ENCODE measurements around the gene YKT6. TPM values are rescaled to one million over a fixed set of nuclear protein-coding genes. Genes with fewer than 3 reads are reported as not detected.
A peak's percentile ranks its signal among the peaks of the same experiment; 100 is the strongest.

YKT6 gene
- total RNA-seq = 47.6 TPM

GRCh38 chr7:44200699-44201461 lies at the start of gene YKT6:
Gene YKT6, plus strand, starts transcription at chr7:44200978. Its CDS starts 158 bp downstream, at chr7:44201136.
- H3K4me1 ChIP-seq = peaks cover 15% of the 10 kb centered on the region
- intact Hi-C loops (cut with DNase I) = no loop called here
- TF ChIP-seq POLR2AphosphoS5 (IDR thresholded peaks at IDR 0.05; ENCODE audit: insufficient read depth in 1 of 2, low read depth in 1 of 2) = peak; percentile 73 to 92
- TF ChIP-seq CTCF (IDR thresholded peaks at IDR 0.05) = peak in 2 of 3 experiments; percentile 31 to 61
- TF ChIP-seq POLR2A (IDR thresholded peaks at IDR 0.05) = peak in 1 of 2 donors; percentile 48
- no peaks in the 10 kb centered on the region for H3K9me3 ChIP-seq
- peaks cover 4 to 16% of the 10 kb centered on the region in 2 donors for H3K36me3 ChIP-seq
- peak within 1 kb of the TSS; percentile 91 to 94 for H3K4me3 ChIP-seq
- H3K27me3 ChIP-seq = no peaks in the 10 kb centered on the region
- peak in 1 of 2 donors; percentile 92 for DNase-seq (ENCODE audit: extremely low spot score in 2 of 2)
- peak within 1 kb of the TSS; percentile 45 for H3K27ac ChIP-seq

- H3K36me3 ChIP-seq = no peaks in the 10 kb centered on the region
- H3K27me3 ChIP-seq = no peaks in the 10 kb centered on the region
- peaks cover 11% of the 10 kb centered on the region for H3K4me1 ChIP-seq
- no peak overlapping the region for H3K4me3 ChIP-seq
- H3K9me3 ChIP-seq = no peaks in the 10 kb centered on the region
- DNase-seq (ENCODE audit: extremely low spot score in 2 of 2) = no peak
- TF ChIP-seq POLR2A (IDR thresholded peaks at IDR 0.05) (no peak), CTCF (IDR thresholded peaks at IDR 0.05) (no peak), POLR2AphosphoS5 (IDR thresholded peaks at IDR 0.05; ENCODE audit: insufficient read depth in 1 of 2, low read depth in 1 of 2) (no peak)
- intact Hi-C loops (cut with DNase I) = no loop called here
- no peak overlapping the region for H3K27ac ChIP-seq
Observed at GRCh38 chr7:44151956-44152355, 48.8 kb upstream of the YKT6 start.

- Histone ChIP-seq H3K4me3 (no peak overlapping the region), H3K27ac (no peak overlapping the region), H3K9me3 (no peaks in the 10 kb centered on the region), H3K27me3 (no peaks in the 10 kb centered on the region), H3K4me1 (peaks cover 11% of the 10 kb centered on the region), H3K36me3 (no peaks in the 10 kb centered on the region)
- intact Hi-C loops (cut with DNase I) = no loop called here
- TF ChIP-seq POLR2A (IDR thresholded peaks at IDR 0.05) (no peak), CTCF (IDR thresholded peaks at IDR 0.05) (no peak), POLR2AphosphoS5 (IDR thresholded peaks at IDR 0.05; ENCODE audit: insufficient read depth in 1 of 2, low read depth in 1 of 2) (no peak)
- DNase-seq (ENCODE audit: extremely low spot score in 2 of 2) = no peak
Observed at GRCh38 chr7:44152971-44153947, 47.5 kb upstream of the YKT6 start.

GRCh38 chr7:44153948-44154335 lies 46.8 kb upstream of the YKT6 start:
- DNase-seq (ENCODE audit: extremely low spot score in 2 of 2) = no peak

More at GRCh38 chr7:44153948-44154335, 46.8 kb upstream of the YKT6 start:
- Histone ChIP-seq H3K27ac (no peak overlapping the region), H3K9me3 (no peaks in the 10 kb centered on the region), H3K4me3 (no peak overlapping the region), H3K4me1 (peaks cover 11% of the 10 kb centered on the region), H3K36me3 (no peaks in the 10 kb centered on the region), H3K27me3 (no peaks in the 10 kb centered on the region)
- intact Hi-C loops (cut with DNase I) = no loop called here
- TF ChIP-seq CTCF (IDR thresholded peaks at IDR 0.05) = no peak
- TF ChIP-seq POLR2A (IDR thresholded peaks at IDR 0.05) = no peak
- no peak for TF ChIP-seq POLR2AphosphoS5 (IDR thresholded peaks at IDR 0.05; ENCODE audit: insufficient read depth in 1 of 2, low read depth in 1 of 2)

Data from vagina (tissue), 2 donors.